ENCODE results near the gene ADAMTS2.

The ADAMTS2 gene

GRCh38 chr5:179275381-179275878 is 69.8 kb downstream of the ADAMTS2 start:
- no peak for DNase-seq

GRCh38 chr5:179274321-179275315 is 70.6 kb downstream of the ADAMTS2 start:
- DNase-seq, result no peak

- DNase-seq, result no peak
These were observed 71.7 kb downstream of the ADAMTS2 start for GRCh38 chr5:179273441-179274145.

- no peak for DNase-seq
These were observed 72.2 kb downstream of the ADAMTS2 start for GRCh38 chr5:179273073-179273435.

- no peak for DNase-seq
These were observed 72.8 kb downstream of the ADAMTS2 start for GRCh38 chr5:179272326-179273072.

- DNase-seq, result no peak
These were observed 73.4 kb downstream of the ADAMTS2 start for GRCh38 chr5:179271821-179272325.

- DNase-seq, result no peak
These were observed 73.9 kb downstream of the ADAMTS2 start for GRCh38 chr5:179271428-179271734.

GRCh38 chr5:179270581-179271427 is 74.5 kb downstream of the ADAMTS2 start:
- DNase-seq, result no peak

- DNase-seq, result no peak
These were observed 75.3 kb downstream of the ADAMTS2 start for GRCh38 chr5:179269781-179270543.

- DNase-seq, result no peak
These were observed 76.1 kb downstream of the ADAMTS2 start for GRCh38 chr5:179268966-179269693.

- DNase-seq, result no peak
These were observed 76.8 kb downstream of the ADAMTS2 start for GRCh38 chr5:179268399-179268952.

GRCh38 chr5:179267671-179268083 is 77.6 kb downstream of the ADAMTS2 start:
- DNase-seq, result no peak

- no peak for DNase-seq
These were observed 78.1 kb downstream of the ADAMTS2 start for GRCh38 chr5:179267071-179267670.

GRCh38 chr5:179266291-179267070 is 78.8 kb downstream of the ADAMTS2 start:
- DNase-seq, result no peak

GRCh38 chr5:179265514-179266290 is 79.6 kb downstream of the ADAMTS2 start:
- no peak for DNase-seq

GRCh38 chr5:179264783-179265513 is 80.3 kb downstream of the ADAMTS2 start:
- no peak for DNase-seq

GRCh38 chr5:179264053-179264782 is 81.0 kb downstream of the ADAMTS2 start:
- DNase-seq, result no peak

All from CD4-positive, alpha-beta T cell treated with Interleukin-1 beta for 1 hour (primary cell).